ENCODE results near the gene CSMD2.
"Not testable (repeated sequence)": the region's sequence is repeated elsewhere in the genome, so short reads cannot be mapped to it uniquely, and the experiment has no call there.

CSMD2 gene

DNA sequence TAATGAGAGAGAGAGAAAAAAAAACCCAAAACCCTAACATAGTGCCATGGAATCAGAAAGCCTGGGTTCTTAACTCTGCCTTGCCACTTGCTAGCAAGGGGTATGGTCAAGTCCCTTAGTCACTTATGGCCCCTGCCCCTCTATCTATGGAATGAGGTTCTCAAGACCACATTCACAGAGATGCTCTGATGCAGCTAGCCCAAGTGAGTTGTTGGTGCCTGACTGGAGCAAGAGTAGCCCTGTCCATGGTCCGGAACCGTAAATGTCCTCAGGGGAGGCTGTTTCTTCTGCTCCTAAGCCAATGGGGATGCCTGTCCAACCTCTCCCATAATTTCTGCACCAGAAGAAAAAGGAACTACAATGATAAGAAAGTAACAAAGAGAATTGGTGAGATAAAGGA is 56.8 kb downstream of the CSMD2 start:
- no peak for DNase-seq

DNA sequence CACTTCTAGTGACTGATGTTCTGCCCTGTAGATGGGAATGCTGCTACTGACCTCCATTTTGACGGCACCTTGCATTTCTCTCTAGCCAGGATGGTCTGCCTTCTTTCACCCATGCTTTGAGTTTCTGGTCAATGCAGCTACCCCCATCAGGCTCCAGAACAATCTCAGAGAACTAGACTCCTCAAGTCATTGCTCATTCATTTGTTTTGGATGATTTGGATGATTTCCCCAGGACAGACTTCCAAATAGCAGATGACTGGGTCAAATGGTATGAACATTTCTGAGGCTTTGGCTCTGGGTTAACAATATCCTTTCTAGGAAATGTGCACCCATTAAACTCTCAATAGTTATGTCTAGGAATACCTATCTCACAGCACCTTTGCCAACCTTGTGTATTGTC is 63.9 kb downstream of the CSMD2 start:
- no peak for DNase-seq

DNA sequence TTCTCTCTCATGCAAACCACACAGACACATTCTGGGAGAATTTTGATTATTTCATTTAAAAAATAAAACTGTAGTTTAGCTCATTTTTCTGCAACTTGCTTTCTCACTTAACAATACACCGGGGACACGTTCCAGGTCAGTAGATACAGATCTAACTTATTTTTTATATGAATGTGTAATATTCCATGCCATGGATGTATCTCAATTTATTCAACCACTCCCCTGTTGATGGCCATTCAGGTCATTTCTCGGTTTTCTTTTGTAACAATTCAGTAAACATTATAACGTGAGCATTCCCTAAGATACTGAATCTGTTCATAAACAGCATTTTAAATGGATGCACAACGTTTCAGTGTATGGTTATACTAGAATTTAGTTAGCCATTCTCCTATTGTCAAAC is 64.7 kb downstream of the CSMD2 start:
- no peak for DNase-seq

DNA sequence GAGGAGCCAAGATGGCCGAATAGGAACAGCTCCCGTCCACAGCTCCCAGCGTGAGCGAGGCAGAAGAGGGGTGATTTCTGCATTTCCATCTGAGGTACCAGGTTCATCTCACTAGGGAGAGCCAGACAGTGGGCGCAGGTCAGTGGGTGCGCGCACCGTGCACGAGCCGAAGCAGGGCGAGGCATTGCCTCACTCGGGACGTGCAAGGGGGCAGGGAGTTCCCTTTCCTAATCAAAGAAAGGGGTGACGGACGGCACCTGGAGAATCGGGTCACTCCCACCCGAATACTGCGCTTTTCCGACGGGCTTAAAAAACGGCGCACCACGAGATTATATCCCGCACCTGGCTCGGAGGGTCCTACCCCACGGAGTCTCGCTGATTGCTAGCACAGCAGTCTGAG is 72.6 kb downstream of the CSMD2 start:
- not testable (repeated sequence) for DNase-seq

DNA sequence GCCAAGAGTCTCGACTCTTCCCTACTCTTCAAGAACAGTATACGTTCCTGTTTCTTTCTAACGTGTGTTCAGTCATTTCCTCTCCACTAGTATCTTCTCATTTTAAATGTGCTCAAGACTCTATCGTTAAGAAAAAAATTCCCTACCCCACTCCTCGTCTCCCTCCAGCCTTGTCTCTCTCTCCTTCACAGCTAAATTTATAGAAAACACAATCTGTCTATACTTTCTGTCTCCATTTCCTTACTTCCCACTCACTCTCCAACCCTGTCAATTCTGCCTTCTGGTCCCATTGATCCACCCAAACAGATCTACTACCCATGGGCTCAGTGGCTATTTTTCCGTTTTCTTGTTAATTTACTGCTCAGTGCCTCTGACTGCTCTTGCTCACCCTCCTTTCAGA is 75.3 kb downstream of the CSMD2 start:
- no peak for DNase-seq

DNA sequence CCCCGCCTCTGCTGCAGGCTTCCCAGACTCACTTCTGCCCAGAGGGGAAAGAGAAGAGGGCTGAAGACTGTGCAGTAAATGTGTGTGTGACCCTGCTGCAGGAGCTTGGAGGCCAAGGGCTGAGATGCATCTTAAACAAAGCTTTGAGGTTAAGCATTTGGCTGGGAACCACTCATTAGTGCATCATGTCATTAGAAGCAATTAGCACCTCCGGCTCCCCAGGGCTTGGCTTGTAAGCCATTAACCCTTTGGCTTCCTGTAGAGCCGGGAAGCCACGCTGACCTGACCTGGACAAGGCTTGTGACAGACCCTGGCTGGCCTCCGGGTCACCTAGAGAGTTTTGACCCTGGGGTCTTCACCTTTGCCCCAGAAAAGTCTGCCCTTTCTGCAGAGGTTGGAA is 77.0 kb downstream of the CSMD2 start:
- DNase-seq = no peak

DNA sequence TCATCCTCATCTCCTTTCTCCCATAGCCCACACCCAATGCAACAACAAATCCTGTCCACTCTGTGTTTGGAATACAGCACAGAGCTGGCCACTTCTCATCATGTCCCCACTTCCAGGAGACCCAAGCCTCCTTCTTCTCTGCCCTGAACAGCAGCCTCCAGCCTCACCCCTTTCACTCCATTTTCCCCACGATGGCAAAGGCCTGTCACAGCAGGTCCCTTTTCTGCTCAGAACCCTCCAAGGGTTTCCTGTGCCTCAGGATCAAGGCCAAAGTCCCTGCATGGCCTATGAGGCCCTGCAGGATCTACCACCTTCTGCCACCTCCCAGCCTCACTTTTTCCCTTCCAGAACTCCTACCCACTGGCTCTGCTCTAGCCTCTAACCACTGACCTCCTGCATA is 78.5 kb downstream of the CSMD2 start:
- DNase-seq = no peak

DNA sequence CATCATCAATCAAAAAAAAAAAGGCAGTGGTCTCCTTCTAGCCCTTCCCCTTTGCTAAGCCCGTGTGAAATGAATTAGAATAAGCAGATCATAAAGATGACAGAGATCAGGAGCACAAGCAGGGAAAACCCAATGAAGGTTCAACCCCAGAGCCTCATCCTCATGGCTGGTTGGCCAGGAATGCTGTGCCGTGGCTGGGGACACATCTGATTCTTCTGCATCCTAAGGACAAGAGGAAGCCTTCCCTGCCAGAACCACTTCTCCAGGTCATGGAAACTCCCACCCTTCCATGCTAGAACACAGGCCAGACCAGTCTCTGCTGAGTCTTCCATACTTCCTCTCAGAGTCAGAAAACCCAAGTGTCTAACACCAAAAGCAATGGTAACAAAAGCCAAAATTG is 81.1 kb downstream of the CSMD2 start:
- DNase-seq = no peak

DNA sequence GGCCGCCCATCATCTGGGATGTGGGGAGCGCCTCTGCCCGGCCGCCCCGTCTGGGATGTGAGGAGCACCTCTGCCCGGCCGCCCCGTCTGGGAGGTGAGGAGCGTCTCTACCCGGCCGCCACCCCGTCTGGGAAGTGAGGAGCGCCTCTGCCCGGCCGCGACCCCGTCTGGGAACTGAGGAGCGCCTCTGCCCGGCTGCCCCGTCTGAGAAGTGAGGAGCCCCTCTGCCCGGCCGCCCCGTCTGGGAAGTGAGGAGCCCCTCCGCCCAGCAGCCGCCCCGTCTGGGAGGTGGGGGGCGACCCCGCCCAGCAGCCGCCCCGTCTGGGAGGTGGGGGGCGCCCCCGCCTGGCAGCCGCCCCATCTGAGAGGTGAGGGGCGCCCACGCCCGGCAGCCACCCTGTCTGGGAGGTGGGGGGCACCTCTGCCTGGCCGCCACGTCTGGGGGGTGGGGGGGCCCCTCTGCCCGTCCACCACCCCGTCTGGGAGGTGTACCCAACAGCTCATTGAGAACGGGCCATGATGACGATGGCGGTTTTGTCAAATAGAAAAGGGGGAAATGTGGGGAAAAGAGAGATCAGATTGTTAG is 82.9 kb downstream of the CSMD2 start:
- not testable (repeated sequence) for DNase-seq

DNA sequence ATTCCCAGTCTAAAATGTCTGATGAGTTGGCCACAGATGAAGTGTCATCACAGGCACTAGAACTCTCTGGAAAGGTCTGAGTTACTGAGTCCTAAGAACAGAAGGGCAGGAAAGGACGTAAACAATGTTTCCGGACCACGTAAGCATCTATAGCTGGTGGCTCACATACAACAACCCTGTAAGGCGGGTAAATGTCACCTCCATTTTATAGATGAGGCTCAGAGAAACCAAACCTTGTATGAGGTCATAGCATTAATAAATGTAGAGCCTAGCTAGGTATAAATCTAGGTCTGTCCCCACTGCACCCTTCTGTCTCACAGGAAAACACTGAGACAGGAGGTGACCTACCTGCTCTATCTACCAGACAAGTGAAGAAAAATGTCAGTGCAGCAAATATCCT is 86.6 kb downstream of the CSMD2 start:
- no peak for DNase-seq

DNA sequence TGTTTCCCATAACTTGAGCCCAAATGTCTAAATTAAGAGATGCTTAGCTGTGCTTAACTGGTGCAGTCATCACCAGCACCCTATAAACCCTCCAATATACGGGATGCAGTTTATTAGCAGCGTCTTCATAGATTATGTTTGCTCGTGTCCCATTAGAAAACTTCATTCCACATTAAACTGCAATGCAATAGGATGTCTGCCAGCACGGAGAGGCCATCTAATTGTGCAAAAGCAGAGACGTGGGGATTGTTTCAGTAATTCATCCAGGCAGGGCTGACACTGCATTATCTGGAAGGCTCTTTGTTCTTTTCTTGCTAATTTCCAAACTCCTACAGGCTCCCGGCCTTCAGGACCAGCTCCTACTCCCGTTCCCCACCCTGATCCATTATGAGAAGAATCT is 89.5 kb downstream of the CSMD2 start:
- DNase-seq = no peak

DNA sequence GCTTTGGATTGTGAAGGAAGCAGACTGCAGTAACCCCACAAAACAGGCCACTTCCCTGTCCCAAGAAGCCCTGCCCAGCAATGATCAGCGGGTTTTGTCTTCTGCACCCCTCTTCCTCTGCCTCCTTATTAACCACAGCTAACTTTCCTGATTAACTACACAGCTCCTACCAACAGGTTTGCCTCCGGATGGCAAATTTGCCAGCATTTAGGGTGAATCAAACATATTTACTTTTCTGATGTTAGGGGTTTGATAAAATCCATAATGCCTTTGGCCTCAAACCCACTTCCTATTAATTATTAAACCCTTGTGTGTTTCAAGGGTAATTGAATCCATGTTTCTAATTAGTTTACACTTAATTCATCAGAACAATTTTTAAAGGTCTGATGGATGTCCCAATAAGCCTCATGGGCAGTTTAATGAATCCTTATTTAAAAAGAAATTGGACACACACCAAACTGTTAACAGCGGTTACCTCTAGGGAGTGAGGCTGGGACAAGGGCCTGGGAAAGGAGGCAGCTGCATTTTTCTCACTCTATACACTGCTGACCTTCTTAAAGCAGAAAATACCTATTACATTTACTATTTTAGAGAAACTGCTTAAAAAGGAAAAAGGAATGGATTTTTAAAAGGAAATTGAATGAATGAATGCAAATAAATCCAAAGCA is 91.9 kb downstream of the CSMD2 start:
- DNase-seq = no peak

DNA sequence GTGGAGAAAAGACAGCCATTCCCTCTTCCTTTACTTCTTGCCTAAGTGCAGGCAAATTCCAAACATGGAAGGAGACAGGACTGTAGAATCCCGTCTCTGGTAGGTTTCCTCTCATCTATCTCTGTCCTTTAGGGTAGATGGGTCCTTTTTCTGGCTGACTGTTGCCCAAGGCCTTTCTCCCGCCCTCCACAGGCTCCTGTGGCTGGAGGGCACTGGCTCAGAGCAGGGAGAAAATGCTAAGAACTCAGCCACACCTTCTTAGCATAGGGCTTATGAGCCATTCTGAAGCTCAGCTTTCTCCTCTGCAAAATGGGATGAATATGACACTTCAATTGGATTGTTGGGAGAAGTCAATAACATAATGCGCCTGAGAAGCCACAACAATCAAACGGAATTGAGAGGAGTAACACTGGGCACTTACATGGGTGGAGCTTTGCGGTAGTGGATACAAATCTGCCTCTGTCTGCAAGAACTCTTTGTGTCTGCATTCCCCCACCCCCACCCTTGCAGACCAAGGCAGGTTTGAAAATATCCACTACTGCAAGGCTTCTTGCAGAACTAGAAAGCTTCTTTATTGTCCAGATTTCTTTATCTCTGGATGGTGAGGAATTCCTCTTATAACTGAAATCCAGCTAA is 94.7 kb downstream of the CSMD2 start:
- DNase-seq = no peak

DNA sequence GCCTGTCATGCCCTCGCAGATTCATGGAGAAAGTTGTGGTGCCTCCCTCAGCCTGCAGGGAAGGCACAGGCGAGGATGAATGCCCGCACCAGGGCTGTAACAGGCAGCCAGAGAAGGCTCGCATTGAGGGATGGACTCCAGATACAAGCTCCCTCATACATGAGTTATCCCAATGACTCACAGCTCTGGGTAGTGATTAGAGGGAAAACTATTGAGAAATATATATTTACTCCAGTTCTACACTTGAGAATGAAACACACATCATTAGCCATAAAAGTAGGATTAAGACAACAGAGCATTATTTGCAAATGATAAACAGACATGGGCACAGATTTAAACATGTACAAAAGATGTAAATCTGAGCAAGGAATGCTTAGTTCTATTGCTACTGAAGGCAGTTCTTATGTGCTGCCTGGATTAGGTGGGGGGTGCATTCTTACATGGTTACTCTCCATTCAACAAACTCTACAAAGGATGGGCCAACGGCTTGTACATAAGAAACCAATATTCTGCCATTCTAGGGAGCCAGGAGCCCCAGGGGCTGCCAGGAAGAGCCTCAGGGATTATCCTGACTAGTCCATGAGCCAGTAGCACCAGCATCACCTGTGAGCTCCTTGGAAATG is 97.9 kb downstream of the CSMD2 start:
- DNase-seq = no peak

DNA sequence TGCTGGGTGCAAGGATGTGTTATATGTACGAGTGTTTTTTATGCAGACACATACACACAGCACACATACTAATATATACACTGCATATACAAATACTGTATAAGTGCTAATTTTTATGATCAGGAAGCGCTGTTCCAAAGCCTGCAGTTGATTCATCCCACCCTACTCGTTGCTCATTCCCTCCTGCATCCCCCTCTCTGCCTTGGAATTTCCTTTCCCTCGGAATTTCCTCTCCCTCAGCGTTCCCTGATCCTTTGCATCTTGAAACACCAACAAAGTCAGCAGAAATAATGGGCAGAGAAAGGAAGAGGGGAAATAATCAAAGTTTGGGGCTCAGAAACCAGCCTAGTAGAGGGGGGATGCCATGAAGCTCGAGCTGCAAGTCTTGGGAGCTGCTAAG is 98.9 kb downstream of the CSMD2 start:
- no peak for DNase-seq

DNA sequence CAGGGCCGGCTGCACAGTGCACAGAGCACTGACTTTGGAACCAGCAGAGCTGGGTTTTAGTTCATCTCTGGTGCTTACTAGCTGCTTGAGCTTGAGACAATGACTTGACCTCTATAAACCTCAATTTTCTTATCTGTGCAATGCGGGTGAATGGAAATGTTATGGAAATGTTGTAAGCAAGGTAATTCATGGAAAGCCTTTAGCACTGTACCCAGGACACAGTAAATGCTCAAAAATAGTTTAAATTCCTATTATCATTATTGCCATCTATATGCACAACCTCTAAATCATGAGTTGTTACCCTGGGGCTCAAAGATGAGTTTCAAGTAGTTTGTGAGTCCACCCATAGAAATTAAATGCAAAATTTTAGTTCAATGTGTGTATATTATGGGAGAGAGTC is 99.5 kb downstream of the CSMD2 start:
- no peak for DNase-seq

DNA sequence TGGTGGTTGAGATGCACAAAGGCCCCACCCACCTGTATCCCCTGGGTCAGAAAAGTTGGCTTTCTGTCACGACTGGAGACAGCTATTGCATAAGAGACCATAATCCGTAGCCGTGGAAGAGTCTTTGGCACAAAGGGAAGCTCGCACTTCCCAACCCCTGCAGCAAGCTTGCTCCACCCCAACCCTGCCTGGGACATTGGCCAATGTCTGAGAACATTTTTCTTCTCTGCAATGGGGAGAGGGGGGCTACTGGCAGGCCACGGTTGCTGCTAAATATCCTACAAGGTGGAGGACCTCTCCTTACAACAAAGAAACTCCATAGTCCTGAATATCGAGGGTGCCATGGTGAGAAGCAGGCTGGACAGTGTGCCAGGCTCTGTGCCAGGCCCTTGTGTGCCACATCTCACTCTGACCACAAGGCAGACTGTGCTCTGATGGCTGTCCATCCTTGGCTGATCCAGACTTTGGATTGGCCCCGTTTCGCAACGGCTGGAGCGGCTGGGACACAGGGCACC is 104.1 kb downstream of the CSMD2 start:
- DNase-seq = no peak

DNA sequence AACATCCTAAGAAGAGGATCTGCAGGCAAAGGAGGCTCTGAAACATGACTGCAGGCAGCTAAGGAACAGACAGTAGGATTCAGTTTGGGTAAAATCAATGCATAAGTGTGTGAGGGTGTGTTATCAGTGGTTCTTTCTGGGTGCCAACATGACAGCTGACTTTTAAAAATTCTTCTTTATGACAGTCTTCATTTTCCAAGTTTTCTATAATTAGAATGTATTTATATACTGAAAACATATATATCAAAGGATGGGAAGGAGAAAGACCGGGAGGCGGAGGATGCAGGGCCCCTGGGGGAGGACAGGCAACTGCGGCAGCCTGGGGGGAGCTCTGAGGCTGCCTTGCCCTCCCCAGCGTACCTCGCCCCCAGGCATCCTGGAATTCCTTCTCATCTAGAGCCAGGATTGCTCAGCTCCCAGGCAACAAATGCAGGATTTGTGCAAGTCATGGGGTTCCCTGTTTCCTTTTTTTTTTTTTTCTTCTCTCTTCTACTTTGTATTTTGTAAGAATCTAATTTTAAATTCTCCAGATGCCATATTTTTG is 104.8 kb downstream of the CSMD2 start:
- no peak for DNase-seq

DNA sequence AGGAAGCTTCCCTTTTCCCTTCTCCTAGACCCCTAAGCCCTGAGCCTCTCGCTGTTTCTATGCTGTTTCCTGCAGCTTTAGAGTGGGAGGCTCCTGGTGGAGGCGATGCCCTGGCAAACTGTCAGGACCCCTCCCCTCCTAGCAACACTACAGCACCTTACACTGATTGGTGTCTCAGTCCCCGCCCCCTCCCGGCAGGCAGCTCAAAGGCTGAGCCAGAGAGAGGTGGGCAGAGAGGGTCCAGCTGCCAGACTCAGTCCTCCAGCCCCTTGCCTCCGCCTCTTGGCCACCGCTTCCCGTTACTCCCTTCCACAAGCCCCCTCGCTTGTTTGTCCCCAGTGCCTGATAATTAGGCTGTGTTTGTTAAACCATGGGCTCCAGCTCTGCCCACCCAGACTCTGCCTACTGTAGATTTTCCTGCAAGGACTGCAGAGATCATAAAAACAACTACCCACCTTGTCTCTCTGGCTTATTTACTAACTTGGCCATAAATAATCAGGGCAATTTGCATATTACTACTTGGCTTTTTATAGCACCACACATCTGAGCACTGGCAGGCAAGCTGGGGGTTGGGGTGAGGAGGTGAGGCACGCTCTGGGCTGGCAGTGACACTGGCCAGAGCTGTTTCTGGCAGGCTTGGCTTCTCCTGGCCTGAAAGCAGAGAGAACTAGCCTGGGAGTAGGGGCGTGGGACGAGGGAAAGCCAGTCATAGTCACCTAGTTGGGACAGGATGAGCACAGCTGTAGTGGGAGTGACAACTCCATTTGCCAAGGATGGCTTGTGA is 107.5 kb downstream of the CSMD2 start:
- no peak for DNase-seq

DNA sequence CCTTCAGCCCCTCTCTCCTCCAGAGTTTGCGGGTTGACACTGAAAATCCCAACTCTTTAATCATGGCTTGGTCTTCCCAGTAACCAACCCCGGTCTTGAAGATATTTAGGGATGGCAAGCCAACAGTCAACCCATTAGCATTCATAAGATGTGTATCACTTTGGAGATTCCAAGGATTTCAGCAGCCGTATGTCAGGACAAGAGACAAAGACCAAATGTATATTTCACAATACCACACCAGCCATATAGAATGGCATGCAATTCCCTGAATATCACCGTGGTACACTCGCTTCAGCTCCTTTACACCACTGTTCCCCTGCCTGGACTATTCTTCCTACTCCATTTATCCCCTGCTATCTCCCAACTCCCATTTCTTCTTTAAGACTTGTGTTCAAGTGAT is 109.2 kb downstream of the CSMD2 start:
- no peak for DNase-seq

DNA sequence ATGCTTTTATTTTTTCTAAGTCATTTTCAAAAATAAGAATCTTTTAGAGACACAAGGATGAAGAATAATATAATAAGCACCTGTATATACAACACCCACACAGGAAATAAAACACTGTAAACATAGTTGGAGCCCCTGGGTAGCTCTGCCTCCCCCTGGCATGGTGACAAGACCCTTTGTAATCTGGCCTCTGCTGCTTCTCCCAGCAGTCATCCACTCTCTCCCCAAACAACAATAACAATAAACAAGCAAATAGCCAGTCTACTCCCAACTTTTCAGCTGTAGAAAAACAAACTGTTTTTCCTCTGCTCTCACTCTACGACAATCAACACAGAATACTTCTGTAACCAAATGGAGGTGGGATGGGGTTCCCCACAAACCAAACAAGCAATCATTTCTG is 110.1 kb downstream of the CSMD2 start:
- DNase-seq = no peak

DNA sequence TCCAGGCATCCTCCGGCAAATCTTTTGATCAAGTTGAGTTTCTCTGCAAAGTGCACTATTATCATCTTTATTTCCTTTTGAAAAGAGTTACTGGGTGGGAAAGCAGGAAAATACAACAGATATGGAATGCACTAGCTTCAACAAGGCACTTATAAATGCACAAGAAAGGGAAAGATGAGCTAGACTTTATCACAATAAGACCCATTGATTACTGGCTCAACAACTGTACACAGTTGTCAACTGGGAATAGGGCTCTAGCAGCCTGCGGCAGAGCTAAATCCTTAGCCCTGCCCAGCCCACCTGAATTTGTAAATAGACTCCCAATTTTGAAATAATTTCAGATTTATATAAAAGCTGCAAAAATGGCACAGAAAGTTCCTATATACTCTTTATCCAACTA is 111.4 kb downstream of the CSMD2 start:
- DNase-seq = no peak

DNA sequence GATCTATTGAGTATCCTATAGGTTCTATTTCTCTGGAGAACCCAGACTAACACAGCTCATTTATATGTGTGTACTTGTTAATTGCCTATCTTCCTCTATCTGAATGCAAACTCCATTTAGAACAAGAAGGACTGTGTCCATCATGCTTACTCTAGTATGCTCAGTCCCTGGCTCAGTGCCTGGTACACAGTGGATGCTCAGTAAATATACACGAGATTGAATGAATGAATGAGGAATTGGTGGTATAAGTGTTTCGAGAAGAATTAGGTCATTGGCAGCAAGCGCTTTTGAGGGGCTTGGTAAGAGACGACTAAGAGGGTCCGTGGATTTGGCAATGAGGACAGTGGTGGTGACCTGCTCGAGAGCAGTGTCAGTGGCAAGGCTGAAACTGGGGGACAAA is 112.5 kb downstream of the CSMD2 start:
- no peak for DNase-seq
